H9 (cell line): ENCODE results near the gene FOXD4. TPM values are rescaled to one million over a fixed set of nuclear protein-coding genes. Genes with fewer than 3 reads are reported as not detected.
"Not testable (repeated sequence)": the region's sequence is repeated elsewhere in the genome, so short reads cannot be mapped to it uniquely, and the experiment has no call there.

ENCODE experiments used
- DNase-seq: peaks from one replicate; pipeline ENCODE4 v3.0.0-alpha.2; 2017
- H2AFZ ChIP-seq: one replicate; pipeline ENCODE4 v1.6.1; 2013; ENCODE audit warnings: mild to moderate bottlenecking, low read length, control low read depth, moderate library complexity
- H2AK5ac ChIP-seq: 2 replicates; pipeline ENCODE4 v1.6.1; 2013; ENCODE audit warnings: low read length, control low read depth, mixed read lengths; ENCODE audit not compliant: insufficient read length
- H2BK120ac ChIP-seq: one replicate; pipeline ENCODE4 v1.6.1; 2013; ENCODE audit warnings: low read depth, mild to moderate bottlenecking, low read length, control low read depth, inconsistent platforms; ENCODE audit not compliant: poor library complexity, severe bottlenecking
- H2BK12ac ChIP-seq: 2 replicates; pipeline ENCODE4 v1.6.1; 2013; ENCODE audit warnings: low read length, control low read depth, mixed read lengths, low read depth; ENCODE audit not compliant: insufficient read length
- H2BK15ac ChIP-seq: 2 replicates; pipeline ENCODE4 v1.6.1; 2013; ENCODE audit warnings: low read depth, low read length, control low read depth
- H2BK20ac ChIP-seq: one replicate; pipeline ENCODE4 v1.6.1; 2013; ENCODE audit warnings: low read depth, mild to moderate bottlenecking, low read length, control low read depth, inconsistent platforms; ENCODE audit not compliant: poor library complexity, severe bottlenecking
- H2BK5ac ChIP-seq: 2 replicates; pipeline ENCODE4 v1.6.1; 2013; ENCODE audit warnings: low read length, control low read depth, mixed read lengths; ENCODE audit not compliant: insufficient read length
- H3K14ac ChIP-seq: 2 replicates; pipeline ENCODE4 v1.6.1; 2013; ENCODE audit warnings: low read length, control low read depth; ENCODE audit not compliant: insufficient read depth
- H3K18ac ChIP-seq: 2 replicates; pipeline ENCODE4 v1.6.1; 2013; ENCODE audit warnings: low read depth, mild to moderate bottlenecking, mixed read lengths, low read length, control low read depth; ENCODE audit not compliant: insufficient read length
- H3K23ac ChIP-seq: 2 replicates; pipeline ENCODE4 v1.6.1; 2013; ENCODE audit warnings: low read length, control low read depth, mixed read lengths, low read depth; ENCODE audit not compliant: insufficient read length
- H3K23me2 ChIP-seq: 2 replicates; pipeline ENCODE4 v1.6.1; 2013; ENCODE audit warnings: low read depth, mild to moderate bottlenecking, mixed read lengths, low read length, control low read depth; ENCODE audit not compliant: insufficient read length, poor library complexity, severe bottlenecking
- H3K27ac ChIP-seq: 2 replicates; pipeline ENCODE4 v1.5.1; 2013; ENCODE audit warnings: low read length, control low read depth, mixed read lengths, low read depth; ENCODE audit not compliant: insufficient read length
- H3K27me3 ChIP-seq: 2 replicates; pipeline ENCODE4 v1.6.1; 2013; ENCODE audit warnings: low read length, control low read depth, inconsistent platforms; ENCODE audit not compliant: insufficient read depth
- H3K4ac ChIP-seq: 2 replicates; pipeline ENCODE4 v1.6.1; 2013; ENCODE audit warnings: low read depth, mild to moderate bottlenecking, control low read depth, inconsistent platforms, low read length, moderate library complexity
- H3K4me1 ChIP-seq: 2 replicates; pipeline ENCODE4 v1.6.1; 2013; ENCODE audit warnings: low read length, control low read depth, inconsistent platforms; ENCODE audit not compliant: insufficient read depth
- H3K4me2 ChIP-seq: 2 replicates; pipeline ENCODE4 v1.6.1; 2013; ENCODE audit warnings: low read length, control low read depth, mixed read lengths; ENCODE audit not compliant: insufficient read length, insufficient read depth
- H3K56ac ChIP-seq: 2 replicates; pipeline ENCODE4 v1.6.1; 2013; ENCODE audit warnings: low read depth, mild to moderate bottlenecking, mixed read lengths, low read length, control low read depth; ENCODE audit not compliant: insufficient read length
- H3K79me1 ChIP-seq: 2 replicates; pipeline ENCODE4 v1.6.1; 2013; ENCODE audit warnings: low read depth, mild to moderate bottlenecking, moderate library complexity, low read length, control low read depth, inconsistent platforms; ENCODE audit not compliant: insufficient read depth, poor library complexity, severe bottlenecking
- H3K79me2 ChIP-seq: 2 replicates; pipeline ENCODE4 v1.6.1; 2013; ENCODE audit warnings: low read length, control low read depth, inconsistent platforms; ENCODE audit not compliant: insufficient read depth
- H3K9ac ChIP-seq: 2 replicates; pipeline ENCODE4 v1.6.1; 2013; ENCODE audit warnings: low read length, control low read depth, mixed read lengths; ENCODE audit not compliant: insufficient read length; ENCODE audit errors: extremely low read depth
- H3K9me3 ChIP-seq: one replicate; pipeline ENCODE4 v1.6.1; 2013; ENCODE audit warnings: low read depth, low read length, inconsistent platforms; ENCODE audit not compliant: control insufficient read depth
- H3T11ph ChIP-seq: one replicate; pipeline ENCODE4 v1.6.1; 2013; ENCODE audit warnings: mild to moderate bottlenecking, low read length, control low read depth, inconsistent platforms
- H4K20me1 ChIP-seq: one replicate; pipeline ENCODE4 v1.6.1; 2013; ENCODE audit not compliant: control insufficient read depth, insufficient read length, insufficient read depth
- H4K5ac ChIP-seq: 2 replicates; pipeline ENCODE4 v1.6.1; 2013; ENCODE audit warnings: low read depth, mild to moderate bottlenecking, mixed read lengths, low read length, control low read depth; ENCODE audit not compliant: insufficient read length
- H4K8ac ChIP-seq: replicated peaks from 2 replicates; pipeline ENCODE4 v1.6.1; 2013; ENCODE audit warnings: low read length, control low read depth, mixed read lengths, low read depth; ENCODE audit not compliant: insufficient read length
- H4K91ac ChIP-seq: 2 replicates; pipeline ENCODE4 v1.6.1; 2013; ENCODE audit warnings: low read depth, mild to moderate bottlenecking, moderate library complexity, mixed read lengths, low read length, control low read depth; ENCODE audit not compliant: insufficient read length
- H3K27ac Mint-ChIP-seq, 3 experiments: 2 replicates in 2 of 3; 3 replicates in 1 of 3; pipeline ENCODE4 v1.8.0; 2020 to 2021; ENCODE audit warnings: mixed read lengths in 3 of 3, mild to moderate bottlenecking in 1 of 3, moderate library complexity in 1 of 3
- H3K27me3 Mint-ChIP-seq: 2 replicates; pipeline ENCODE4 v1.8.0; 2021; ENCODE audit warnings: low read depth, mild to moderate bottlenecking, moderate library complexity, mixed read lengths
- H3K36me3 Mint-ChIP-seq, 3 experiments: 2 replicates in 2 of 3; 3 replicates in 1 of 3; pipeline ENCODE4 v1.8.0; 2020 to 2021; ENCODE audit warnings: low read depth in 3 of 3, mixed read lengths in 3 of 3; ENCODE audit not compliant: insufficient read depth in 1 of 3
- H3K4me1 Mint-ChIP-seq, 2 experiments: 2 replicates each; pipeline ENCODE4 v1.8.0; 2020; ENCODE audit warnings: mixed read lengths in 2 of 2
- H3K4me3 Mint-ChIP-seq, 2 experiments: 2 replicates in 1 of 2; 3 replicates in 1 of 2; pipeline ENCODE4 v1.8.0; 2020 to 2021; ENCODE audit warnings: mild to moderate bottlenecking in 2 of 2, mixed read lengths in 2 of 2, moderate library complexity in 1 of 2
- H3K9me3 Mint-ChIP-seq, 2 experiments: 2 replicates in 1 of 2; 3 replicates in 1 of 2; pipeline ENCODE4 v1.8.0; 2020; ENCODE audit warnings: mild to moderate bottlenecking in 2 of 2, mixed read lengths in 2 of 2, moderate library complexity in 1 of 2
- WGBS: extraction: QIAGEN DNeasy Blood & Tissue Kit; methylation state at CpG from one replicate; pipeline ENCODE4 v1.1.7; 2013; ENCODE audit warnings: missing lambda C conversion rate, low lambda C conversion rate, mixed read lengths; ENCODE audit not compliant: insufficient read length; ENCODE audit errors: extremely low coverage; 5-methylcytosine and 5-hydroxymethylcytosine counted together
- total RNA-seq: library from RNA; stranded (reverse); gene quantifications from 2 replicates; pipeline ENCODE4 v1.2.1, GENCODE V29; 2021

The FOXD4 gene
- total RNA-seq, 1 experiment from 2014 or later: 0.20 TPM

GRCh38 chr9:151173-151572 lies 33.0 kb upstream of the FOXD4 start:
- H3K36me3 Mint-ChIP-seq, H3K14ac ChIP-seq: not testable (repeated sequence)

GRCh38 chr9:139880-140279 lies 21.7 kb upstream of the FOXD4 start:
- H3K4me3 Mint-ChIP-seq: peak overlapping the region; percentile 58 to 70

More at GRCh38 chr9:151173-151572, 33.0 kb upstream of the FOXD4 start:
- not testable (repeated sequence) for H3K4me2 ChIP-seq, H3K4me1 ChIP-seq, H3K4me3 Mint-ChIP-seq, H4K20me1 ChIP-seq, H2AFZ ChIP-seq, H3K56ac ChIP-seq, H3K23ac ChIP-seq, H2BK5ac ChIP-seq, H3K27me3 Mint-ChIP-seq, H3K18ac ChIP-seq, H3K27ac Mint-ChIP-seq, H3K79me1 ChIP-seq, H4K91ac ChIP-seq, H4K8ac ChIP-seq, H2BK20ac ChIP-seq, H2AK5ac ChIP-seq, H3K9me3 Mint-ChIP-seq, H3K27ac ChIP-seq, H3K79me2 ChIP-seq, H2BK120ac ChIP-seq, DNase-seq, H3K27me3 ChIP-seq, H4K5ac ChIP-seq, H3K23me2 ChIP-seq, H3K9me3 ChIP-seq, H3T11ph ChIP-seq, H3K9ac ChIP-seq, H2BK12ac ChIP-seq, H2BK15ac ChIP-seq, H3K4ac ChIP-seq, H3K4me1 Mint-ChIP-seq

More at GRCh38 chr9:139880-140279, 21.7 kb upstream of the FOXD4 start:
- H3K27ac ChIP-seq, H4K91ac ChIP-seq, H2AFZ ChIP-seq, H3K27me3 ChIP-seq, H3K79me1 ChIP-seq, DNase-seq, H3K23ac ChIP-seq, H3K4me2 ChIP-seq, H3K36me3 Mint-ChIP-seq, H2BK12ac ChIP-seq, H4K8ac ChIP-seq, H4K20me1 ChIP-seq, H3K4me1 ChIP-seq, H4K5ac ChIP-seq, H3T11ph ChIP-seq, H3K56ac ChIP-seq, H3K27ac Mint-ChIP-seq, H3K9me3 Mint-ChIP-seq, H2BK15ac ChIP-seq, H3K79me2 ChIP-seq, H2BK5ac ChIP-seq, H3K27me3 Mint-ChIP-seq, H3K4ac ChIP-seq, H3K9ac ChIP-seq, H2BK120ac ChIP-seq, H3K14ac ChIP-seq, H3K9me3 ChIP-seq, H2AK5ac ChIP-seq, H3K18ac ChIP-seq, H2BK20ac ChIP-seq, H3K23me2 ChIP-seq, H3K4me1 Mint-ChIP-seq: not testable (repeated sequence)
- no CpG with 5 or more reads among the region's 17 CpGs for WGBS
